Panc1 (cell line): ENCODE data around the gene ATF6B. TPM values are rescaled to one million over a fixed set of nuclear protein-coding genes. Genes with fewer than 3 reads are reported as not detected.

ENCODE experiments used
- ATAC-seq: fragments of 200-7000 bp; cut with Tn5 transposase; 2 replicates; pipeline ENCODE4 v1.9.1; 2020; ENCODE audit warnings: mild to moderate bottlenecking, moderate library complexity
- BruUV-seq: library from RNA; stranded (reverse); fragments of 400-500 nt; replicated peaks from 2 replicates; lab custom pipeline; 2021; lab: Mats Ljungman, UMichigan
- CTCF ChIA-PET: fragments of 300-600 bp; sonication (Branson Sonifier 250); formaldehyde crosslinking; loops from one replicate; lab custom pipeline; 2022; ENCODE audit warnings: antibody characterized with exemption; lab: Charles Lee
- POLR2A ChIA-PET: fragments of 300-600 bp; sonication (Branson Sonifier 250); formaldehyde crosslinking; loops from one replicate; lab custom pipeline; 2022; ENCODE audit warnings: antibody characterized with exemption; lab: Charles Lee
- DNase-seq: peaks from one replicate; pipeline ENCODE4 v3.0.0-alpha.2; 2010; ENCODE audit warnings: low read depth, low spot score
- H3K27ac ChIP-seq: 2 replicates; pipeline ENCODE4 v1.5.1; 2011; ENCODE audit warnings: mild to moderate bottlenecking, low read length, inconsistent platforms
- H3K27me3 ChIP-seq: fragments of 200-500 bp; sonication (Bioruptor generic); 2 replicates; pipeline ENCODE4 v1.6.0; 2014; ENCODE audit warnings: low read length, inconsistent platforms; ENCODE audit not compliant: control insufficient read depth, insufficient read depth
- H3K36me3 ChIP-seq: fragments of 200-500 bp; sonication (Bioruptor generic); 2 replicates; pipeline ENCODE4 v1.5.1; 2014; ENCODE audit warnings: inconsistent platforms, mild to moderate bottlenecking, low read length, moderate library complexity; ENCODE audit not compliant: control insufficient read depth, insufficient read depth
- H3K4me1 ChIP-seq: 2 replicates; pipeline ENCODE4 v1.5.1; 2011; ENCODE audit warnings: inconsistent platforms, mild to moderate bottlenecking, low read length, moderate library complexity; ENCODE audit not compliant: control insufficient read depth, insufficient read depth
- H3K4me3 ChIP-seq, 2 experiments: 2 replicates each; pipeline ENCODE4 v1.5.1; 2011 to 2012; ENCODE audit warnings: low read depth in 2 of 2, low read length in 2 of 2, mild to moderate bottlenecking in 2 of 2, inconsistent platforms in 1 of 2, moderate library complexity in 1 of 2
- H3K9me3 ChIP-seq: fragments of 200-500 bp; sonication (Bioruptor generic); 2 replicates; pipeline ENCODE4 v1.5.1; 2014; ENCODE audit warnings: low read depth, mild to moderate bottlenecking, inconsistent platforms, low read length, moderate library complexity; ENCODE audit not compliant: control insufficient read depth, insufficient read depth
- POLR2AphosphoS5 ChIP-seq: IDR thresholded peaks from 2 replicates; pipeline ENCODE4 v1.6.1; 2012; ENCODE audit warnings: mild to moderate bottlenecking, low read depth, low read length, moderate library complexity
- SIN3A ChIP-seq: IDR thresholded peaks from 2 replicates; pipeline ENCODE4 v1.6.1; 2012; ENCODE audit warnings: low read depth, mild to moderate bottlenecking, low read length, moderate library complexity, borderline replicate concordance; ENCODE audit not compliant: insufficient read depth
- TCF7L2 ChIP-seq: IDR thresholded peaks from 2 replicates; pipeline ENCODE4 v1.6.1; 2011; ENCODE audit warnings: mild to moderate bottlenecking, low read depth, low read length, inconsistent platforms
- in situ Hi-C: cut with HindIII; loops from 2 replicates; pipeline ENCODE4 v1.10.0; 2016; ENCODE audit warnings: low sequenced_read_pairs, low pct_unique_long_range_greater_than_20kb
- intact Hi-C: fragments of 100-400 bp; cut with micrococcal nuclease; formaldehyde crosslinking; loops from one replicate; pipeline ENCODE4 v1.10.0; 2022; ENCODE audit not compliant: unreplicated experiment
- total RNA-seq: library from RNA; stranded (reverse); gene quantifications from one replicate; pipeline ENCODE4 v1.2.1, GENCODE V29; 2021; ENCODE audit not compliant: unreplicated experiment
- TF ChIP-seq, protein P1 (sequence below): fragments of 450-650 bp; IDR thresholded peaks from 2 replicates; pipeline ENCODE4 v1.5.1; 2017; ENCODE audit warnings: mild to moderate bottlenecking
- TF ChIP-seq, protein P2 (sequence below), 2 experiments: IDR thresholded peaks; 2 replicates each; pipeline ENCODE4 v1.6.1; 2011 to 2012; ENCODE audit warnings: low read depth in 2 of 2, control low read depth in 1 of 2, low read length in 1 of 2, mild to moderate bottlenecking in 1 of 2, moderate library complexity in 1 of 2; ENCODE audit not compliant: insufficient read depth in 1 of 2

The ATF6B gene
- total RNA-seq, 1 experiment from 2014 or later = 127 TPM

DNA sequence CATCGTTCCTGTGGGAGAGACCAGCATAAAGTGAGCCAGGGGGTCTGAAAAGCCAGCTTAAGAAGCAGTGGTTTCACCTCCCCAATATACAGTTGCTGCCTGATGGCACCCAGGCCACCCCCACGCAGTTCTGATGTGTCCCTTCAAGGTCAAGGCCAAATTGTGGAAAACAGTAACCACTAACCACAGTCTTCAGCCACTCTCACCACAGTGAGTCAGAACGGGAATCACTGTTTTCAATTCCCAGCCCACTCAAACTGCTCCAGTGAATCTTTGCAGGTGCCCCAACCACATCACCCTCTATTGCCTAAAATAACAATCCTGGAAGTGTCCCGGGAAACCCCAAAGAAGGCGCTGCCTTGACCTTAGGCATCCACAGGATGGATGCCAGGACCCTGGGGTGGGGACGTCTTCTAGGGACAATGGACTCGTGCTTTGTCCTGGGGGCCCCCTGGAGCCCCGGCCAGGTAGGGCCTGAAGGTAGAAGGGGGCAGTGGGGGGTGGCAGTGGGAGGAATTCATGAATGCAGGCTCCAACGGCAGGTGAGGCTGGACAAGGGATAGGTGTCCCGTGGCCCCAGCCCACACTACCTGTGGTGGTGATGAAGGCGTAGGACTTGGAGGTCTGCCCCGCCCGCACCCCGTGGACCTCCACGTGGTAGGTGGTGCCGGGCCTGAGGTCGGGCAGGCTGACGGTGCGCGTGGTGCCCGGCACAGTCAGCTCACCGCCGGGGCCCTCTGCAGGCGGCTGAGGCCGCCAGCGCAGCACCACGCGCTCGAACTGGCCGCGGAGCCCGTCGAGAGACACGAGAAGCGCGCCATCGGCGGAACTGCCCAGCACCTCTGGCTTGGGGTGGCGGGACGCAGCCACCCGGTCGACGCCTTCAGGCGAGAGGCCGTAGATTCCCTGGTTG lies 41.1 kb downstream of the ATF6B start:
- no peaks in the 10 kb centered on the region for H3K9me3 ChIP-seq
- in situ Hi-C loops = no loop called here
- intact Hi-C loops = no loop called here
- CTCF ChIA-PET = no interaction called here
- H3K27me3 ChIP-seq = no peaks in the 10 kb centered on the region
- no peak for TF ChIP-seq POLR2AphosphoS5
- no peak for TF ChIP-seq SIN3A
- TF ChIP-seq, protein P1, sequence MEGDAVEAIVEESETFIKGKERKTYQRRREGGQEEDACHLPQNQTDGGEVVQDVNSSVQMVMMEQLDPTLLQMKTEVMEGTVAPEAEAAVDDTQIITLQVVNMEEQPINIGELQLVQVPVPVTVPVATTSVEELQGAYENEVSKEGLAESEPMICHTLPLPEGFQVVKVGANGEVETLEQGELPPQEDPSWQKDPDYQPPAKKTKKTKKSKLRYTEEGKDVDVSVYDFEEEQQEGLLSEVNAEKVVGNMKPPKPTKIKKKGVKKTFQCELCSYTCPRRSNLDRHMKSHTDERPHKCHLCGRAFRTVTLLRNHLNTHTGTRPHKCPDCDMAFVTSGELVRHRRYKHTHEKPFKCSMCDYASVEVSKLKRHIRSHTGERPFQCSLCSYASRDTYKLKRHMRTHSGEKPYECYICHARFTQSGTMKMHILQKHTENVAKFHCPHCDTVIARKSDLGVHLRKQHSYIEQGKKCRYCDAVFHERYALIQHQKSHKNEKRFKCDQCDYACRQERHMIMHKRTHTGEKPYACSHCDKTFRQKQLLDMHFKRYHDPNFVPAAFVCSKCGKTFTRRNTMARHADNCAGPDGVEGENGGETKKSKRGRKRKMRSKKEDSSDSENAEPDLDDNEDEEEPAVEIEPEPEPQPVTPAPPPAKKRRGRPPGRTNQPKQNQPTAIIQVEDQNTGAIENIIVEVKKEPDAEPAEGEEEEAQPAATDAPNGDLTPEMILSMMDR = no peak
- TF ChIP-seq, protein P2, sequence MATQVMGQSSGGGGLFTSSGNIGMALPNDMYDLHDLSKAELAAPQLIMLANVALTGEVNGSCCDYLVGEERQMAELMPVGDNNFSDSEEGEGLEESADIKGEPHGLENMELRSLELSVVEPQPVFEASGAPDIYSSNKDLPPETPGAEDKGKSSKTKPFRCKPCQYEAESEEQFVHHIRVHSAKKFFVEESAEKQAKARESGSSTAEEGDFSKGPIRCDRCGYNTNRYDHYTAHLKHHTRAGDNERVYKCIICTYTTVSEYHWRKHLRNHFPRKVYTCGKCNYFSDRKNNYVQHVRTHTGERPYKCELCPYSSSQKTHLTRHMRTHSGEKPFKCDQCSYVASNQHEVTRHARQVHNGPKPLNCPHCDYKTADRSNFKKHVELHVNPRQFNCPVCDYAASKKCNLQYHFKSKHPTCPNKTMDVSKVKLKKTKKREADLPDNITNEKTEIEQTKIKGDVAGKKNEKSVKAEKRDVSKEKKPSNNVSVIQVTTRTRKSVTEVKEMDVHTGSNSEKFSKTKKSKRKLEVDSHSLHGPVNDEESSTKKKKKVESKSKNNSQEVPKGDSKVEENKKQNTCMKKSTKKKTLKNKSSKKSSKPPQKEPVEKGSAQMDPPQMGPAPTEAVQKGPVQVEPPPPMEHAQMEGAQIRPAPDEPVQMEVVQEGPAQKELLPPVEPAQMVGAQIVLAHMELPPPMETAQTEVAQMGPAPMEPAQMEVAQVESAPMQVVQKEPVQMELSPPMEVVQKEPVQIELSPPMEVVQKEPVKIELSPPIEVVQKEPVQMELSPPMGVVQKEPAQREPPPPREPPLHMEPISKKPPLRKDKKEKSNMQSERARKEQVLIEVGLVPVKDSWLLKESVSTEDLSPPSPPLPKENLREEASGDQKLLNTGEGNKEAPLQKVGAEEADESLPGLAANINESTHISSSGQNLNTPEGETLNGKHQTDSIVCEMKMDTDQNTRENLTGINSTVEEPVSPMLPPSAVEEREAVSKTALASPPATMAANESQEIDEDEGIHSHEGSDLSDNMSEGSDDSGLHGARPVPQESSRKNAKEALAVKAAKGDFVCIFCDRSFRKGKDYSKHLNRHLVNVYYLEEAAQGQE (IDR thresholded peaks at IDR 0.05; ENCODE audit: insufficient read depth in 1 of 2, low read depth in 2 of 2, low read length in 1 of 2) = no peak
- TF ChIP-seq TCF7L2 = no peak
- no peaks in the 10 kb centered on the region for H3K36me3 ChIP-seq
- DNase-seq (no peak), ATAC-seq (peak; percentile 10)
- POLR2A ChIA-PET = no interaction called here
- no peaks in the 10 kb centered on the region for H3K4me1 ChIP-seq
- no peak overlapping the region for H3K4me3 ChIP-seq
- H3K27ac ChIP-seq = no peak overlapping the region
- BruUV-seq = no TSS peak

DNA sequence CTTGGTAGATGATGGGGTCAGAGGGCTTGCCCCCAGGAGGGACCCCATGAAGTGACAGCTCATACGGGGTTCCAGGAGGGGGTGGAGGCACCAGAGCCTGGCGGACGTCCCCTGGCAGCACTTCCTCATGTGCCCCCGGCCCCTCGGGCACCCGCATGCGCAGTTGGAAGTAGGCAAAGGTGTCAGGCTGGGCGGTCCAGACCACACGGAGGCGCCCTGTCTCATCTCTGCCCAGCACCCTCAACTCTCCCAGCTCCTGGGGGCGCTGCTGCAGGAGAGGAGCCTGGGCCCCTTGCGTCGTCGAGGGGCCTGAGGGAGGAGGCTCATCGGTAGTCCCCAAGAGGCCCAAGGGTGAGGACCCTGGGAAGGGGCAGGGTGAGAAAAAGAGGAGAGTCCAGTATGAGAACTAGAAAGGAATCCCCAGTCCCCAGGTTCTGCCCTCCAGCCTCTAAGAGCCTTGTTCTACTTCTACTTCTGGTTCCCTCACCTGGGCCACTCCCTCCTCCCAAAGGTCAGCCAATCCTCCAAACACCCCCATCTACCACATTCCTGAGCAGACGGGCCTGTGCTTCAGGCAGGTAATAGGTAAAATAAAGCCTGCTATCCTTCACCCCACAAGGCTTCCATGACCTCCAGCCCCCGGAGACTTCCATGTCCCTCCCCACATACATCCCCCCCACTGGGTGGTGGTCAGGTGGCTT lies 42.1 kb downstream of the ATF6B start:
- no peak overlapping the region for H3K27ac ChIP-seq
- no peaks in the 10 kb centered on the region for H3K36me3 ChIP-seq
- no peak for ATAC-seq
- no peak for DNase-seq
- H3K4me3 ChIP-seq = no peak overlapping the region
- POLR2A ChIA-PET = no interaction called here
- BruUV-seq = no TSS peak
- no peaks in the 10 kb centered on the region for H3K4me1 ChIP-seq
- H3K9me3 ChIP-seq = no peaks in the 10 kb centered on the region
- in situ Hi-C loops = no loop called here
- CTCF ChIA-PET = no interaction called here
- TF ChIP-seq POLR2AphosphoS5 (no peak), SIN3A (no peak), TCF7L2 (no peak)
- TF ChIP-seq, protein P2 (IDR thresholded peaks at IDR 0.05; ENCODE audit: insufficient read depth in 1 of 2, low read depth in 2 of 2, low read length in 1 of 2) = no peak
- TF ChIP-seq, protein P1 = no peak
- intact Hi-C loops = no loop called here
- H3K27me3 ChIP-seq = no peaks in the 10 kb centered on the region
